ENCODE measurements around the gene DOCK8. TPM values are rescaled to one million over a fixed set of nuclear protein-coding genes. Genes with fewer than 3 reads are reported as not detected.

Gene DOCK8
- total RNA-seq, 1 donor from 2014 or later = 8.9 TPM

GRCh38 chr9:316382-316965 is 101.8 kb downstream of the DOCK8 start:
- DNase-seq (ENCODE audit: low spot score in 2 of 2) = no peak
- no peaks in the 10 kb centered on the region for H3K36me3 ChIP-seq

GRCh38 chr9:318646-319045 is 104.0 kb downstream of the DOCK8 start:
- no peak for DNase-seq (ENCODE audit: low spot score in 2 of 2)
- no peak for TF ChIP-seq CTCF (IDR thresholded peaks at IDR 0.05)
- no peaks in the 10 kb centered on the region for H3K27me3 ChIP-seq
- no peaks in the 10 kb centered on the region for H3K36me3 ChIP-seq
- intact Hi-C loops (cut with DNase I) = no loop called here
- no peaks in the 10 kb centered on the region for H3K4me1 ChIP-seq
- H3K27ac ChIP-seq = no peak overlapping the region
- no peaks in the 10 kb centered on the region for H3K9me3 ChIP-seq
- H3K4me3 ChIP-seq = no peak overlapping the region

More at GRCh38 chr9:316382-316965, 101.8 kb downstream of the DOCK8 start:
- no peak for TF ChIP-seq CTCF (IDR thresholded peaks at IDR 0.05)
- no peak overlapping the region for H3K27ac ChIP-seq
- no peak overlapping the region for H3K4me3 ChIP-seq
- H3K9me3 ChIP-seq = no peaks in the 10 kb centered on the region
- no peaks in the 10 kb centered on the region for H3K27me3 ChIP-seq
- intact Hi-C loops (cut with DNase I) = no loop called here
- no peaks in the 10 kb centered on the region for H3K4me1 ChIP-seq

GRCh38 chr9:324971-325370 is 110.3 kb downstream of the DOCK8 start:
- DNase-seq (ENCODE audit: low spot score in 2 of 2) = no peak
- intact Hi-C loops (cut with DNase I) = no loop called here

GRCh38 chr9:326667-327066 is 112.0 kb downstream of the DOCK8 start:
- Histone ChIP-seq H3K4me3 (no peak overlapping the region), H3K27ac (no peak overlapping the region), H3K9me3 (no peaks in the 10 kb centered on the region), H3K4me1 (no peaks in the 10 kb centered on the region), H3K36me3 (no peaks in the 10 kb centered on the region), H3K27me3 (no peaks in the 10 kb centered on the region)
- intact Hi-C loops (cut with DNase I) = no loop called here
- DNase-seq (ENCODE audit: low spot score in 2 of 2) = no peak
- no peak for TF ChIP-seq CTCF (IDR thresholded peaks at IDR 0.05)

More at GRCh38 chr9:324971-325370, 110.3 kb downstream of the DOCK8 start:
- Histone ChIP-seq H3K27ac (no peak overlapping the region), H3K36me3 (no peaks in the 10 kb centered on the region), H3K27me3 (no peaks in the 10 kb centered on the region), H3K9me3 (no peaks in the 10 kb centered on the region), H3K4me1 (no peaks in the 10 kb centered on the region), H3K4me3 (no peak overlapping the region)
- no peak for TF ChIP-seq CTCF (IDR thresholded peaks at IDR 0.05)

- intact Hi-C loops (cut with DNase I) = no loop called here
- no peaks in the 10 kb centered on the region for H3K36me3 ChIP-seq
- no peak for DNase-seq (ENCODE audit: low spot score in 2 of 2)
Observed at GRCh38 chr9:328453-328852, 113.8 kb downstream of the DOCK8 start.

More at GRCh38 chr9:328453-328852, 113.8 kb downstream of the DOCK8 start:
- Histone ChIP-seq H3K9me3 (no peaks in the 10 kb centered on the region), H3K4me3 (no peak overlapping the region), H3K27ac (no peak overlapping the region), H3K4me1 (no peaks in the 10 kb centered on the region), H3K27me3 (no peaks in the 10 kb centered on the region)
- TF ChIP-seq CTCF (IDR thresholded peaks at IDR 0.05) = no peak

All from ascending aorta (tissue), 2 donors.